Measurements from ENCODE around the gene EDDM3A. TPM values are rescaled to one million over a fixed set of nuclear protein-coding genes. Genes with fewer than 3 reads are reported as not detected.
"Not testable (repeated sequence)": the region's sequence is repeated elsewhere in the genome, so short reads cannot be mapped to it uniquely, and the experiment has no call there.

EDDM3A gene
- total RNA-seq, 1 donor from 2014 or later, result not detected

DNA sequence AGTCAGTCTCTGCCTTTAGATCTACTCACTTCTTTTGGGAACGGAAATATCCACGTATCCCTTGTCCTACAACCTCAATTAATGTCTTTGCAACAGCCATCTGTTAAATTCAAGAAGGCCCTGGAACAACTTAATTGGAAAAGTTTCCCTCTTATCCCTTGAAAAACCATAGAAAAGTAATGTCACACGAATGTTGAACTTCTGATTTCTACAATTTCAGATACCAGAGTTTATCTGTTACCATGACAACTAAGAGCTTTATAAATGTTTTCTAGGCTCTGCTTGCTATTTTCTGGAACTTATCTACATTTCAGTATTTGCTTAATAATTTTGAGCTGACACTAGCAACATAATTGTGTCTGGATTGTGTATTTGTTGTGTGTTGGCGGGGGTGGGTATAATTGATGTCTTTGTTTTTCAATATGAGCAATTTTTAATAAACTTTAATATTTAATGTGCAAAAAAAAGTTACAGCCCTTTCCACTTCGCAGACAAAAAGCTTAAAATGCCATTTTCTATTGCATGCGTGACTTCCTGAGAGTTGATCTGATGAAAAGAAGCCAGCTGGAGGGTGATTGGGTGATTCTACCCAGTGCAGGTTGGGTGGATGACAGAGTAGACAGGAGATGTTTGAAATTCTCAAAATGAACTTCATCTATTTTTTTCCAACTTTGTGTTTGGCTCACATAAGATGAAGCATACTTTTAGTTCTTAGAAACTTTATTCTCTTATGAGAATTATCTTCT lies 11.8 kb upstream of the EDDM3A start:
- no peak for DNase-seq (ENCODE audit: low read depth)

DNA sequence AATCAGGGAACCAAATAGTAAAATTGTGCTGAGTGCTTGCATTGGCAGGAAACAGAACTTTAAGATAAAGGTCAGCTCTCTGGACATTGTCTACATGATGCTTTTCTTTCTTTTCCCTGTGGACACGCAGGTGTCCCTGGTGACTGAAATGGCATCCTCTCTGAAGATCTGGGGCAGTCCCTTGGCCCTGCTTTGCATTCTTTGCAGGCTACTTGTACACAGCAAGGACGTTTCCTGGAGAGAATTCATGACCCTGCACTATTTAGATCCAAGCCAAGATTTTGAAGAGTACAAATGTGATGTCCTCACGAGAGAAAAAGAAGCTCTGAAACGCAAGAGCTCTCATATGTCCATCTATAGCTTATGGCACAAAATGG lies 11.3 kb upstream of the EDDM3A start:
- no peak for DNase-seq (ENCODE audit: low read depth)

DNA sequence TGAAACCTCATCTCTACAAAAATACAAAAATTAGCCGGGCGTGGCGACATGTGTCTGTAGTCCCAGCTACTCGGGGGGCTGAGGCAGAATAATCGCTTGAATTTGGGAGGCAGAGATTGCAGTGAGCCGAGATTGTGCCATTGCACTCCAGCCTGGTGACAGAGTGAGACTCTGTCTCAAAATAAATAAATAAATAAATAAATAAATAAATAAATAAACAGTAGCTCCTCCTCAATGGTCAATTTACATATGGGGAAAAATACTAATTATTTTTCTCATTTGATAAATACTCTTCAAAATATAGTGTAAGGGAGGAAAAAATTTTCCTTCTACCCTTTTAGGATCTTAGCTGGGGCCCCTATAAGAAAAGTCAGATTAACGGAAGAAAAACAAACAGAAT lies 7.4 kb upstream of the EDDM3A start:
- DNase-seq (ENCODE audit: low read depth), result not testable (repeated sequence)

DNA sequence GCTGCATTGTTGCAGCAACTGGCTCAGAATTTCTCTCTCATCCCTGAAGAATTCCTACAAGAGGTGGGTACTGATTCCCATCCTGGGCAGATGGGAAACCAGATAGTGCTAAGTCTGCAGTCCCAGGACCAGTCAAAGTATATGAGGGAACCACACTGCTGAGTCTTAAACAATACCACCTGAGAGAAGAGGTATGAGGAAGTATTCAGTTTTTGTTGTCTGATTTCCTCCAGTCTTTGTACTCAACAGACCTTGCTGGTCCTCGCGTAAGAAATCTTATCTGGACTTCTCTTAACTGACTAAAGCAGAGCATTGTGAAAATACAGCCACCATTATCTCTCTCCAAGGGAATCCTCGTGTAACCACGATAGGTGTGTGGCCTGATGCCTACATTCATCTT lies 3.6 kb upstream of the EDDM3A start:
- peak; percentile 15 for DNase-seq (ENCODE audit: low read depth)

DNA sequence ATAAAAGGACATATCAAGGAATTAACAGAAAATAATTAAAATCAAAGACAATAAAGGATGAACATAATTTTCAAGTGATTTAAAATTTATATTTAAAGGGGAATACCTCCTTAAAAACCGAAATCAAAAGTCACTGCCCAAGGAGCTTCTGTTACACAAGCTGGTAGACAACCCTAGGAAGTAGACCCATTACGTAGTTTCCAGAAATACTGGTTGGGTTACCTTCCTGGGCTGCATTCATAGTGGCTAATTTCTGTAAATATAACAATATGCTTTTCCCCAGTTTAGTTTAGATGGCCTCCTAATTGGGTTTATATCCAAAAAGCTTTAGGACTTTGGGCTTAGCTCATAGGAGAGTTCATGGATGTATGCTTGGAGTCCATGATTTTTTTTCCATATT lies 2.1 kb upstream of the EDDM3A start:
- DNase-seq (ENCODE audit: low read depth), result no peak

DNA sequence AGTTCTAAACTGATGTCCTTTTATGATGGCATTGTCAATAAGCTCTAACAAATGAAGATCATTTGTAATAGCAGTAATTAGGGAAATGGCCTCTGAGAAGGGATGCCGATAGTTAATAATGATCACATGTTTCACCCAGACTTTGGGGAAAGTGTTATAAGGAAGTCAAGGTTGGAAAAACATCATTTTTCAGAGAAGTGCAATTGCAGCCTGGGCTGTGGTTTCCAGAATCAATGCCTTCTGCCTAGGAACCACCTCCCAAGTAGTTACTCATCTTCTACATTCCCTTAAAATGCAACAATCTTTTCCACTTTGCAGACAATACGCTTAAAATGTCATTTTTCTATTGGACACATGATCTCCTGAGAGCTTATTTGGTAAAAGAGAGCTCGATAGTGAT lies 879 bp downstream of the EDDM3A start:
- DNase-seq (ENCODE audit: low read depth), result no peak

DNA sequence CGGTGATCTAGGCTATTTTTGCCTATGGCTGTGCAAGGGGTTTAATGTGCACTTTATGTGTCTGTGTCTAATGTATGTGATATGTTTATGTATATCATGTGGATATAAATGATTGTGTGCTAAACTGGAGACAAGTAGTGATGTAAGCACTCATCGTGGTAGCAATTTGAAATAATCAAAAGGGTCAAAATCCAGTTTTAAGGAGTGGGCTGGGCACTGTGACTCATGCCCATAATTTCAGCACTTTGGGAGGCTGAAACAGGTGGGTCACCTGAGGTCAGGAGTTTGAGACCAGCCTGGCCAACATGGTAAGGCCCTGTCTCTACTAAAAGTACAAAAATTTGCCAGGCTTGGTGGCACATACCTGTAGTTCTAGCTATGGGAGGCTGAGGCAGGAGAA lies 2.8 kb downstream of the EDDM3A start:
- no peak for DNase-seq (ENCODE audit: low read depth)

DNA sequence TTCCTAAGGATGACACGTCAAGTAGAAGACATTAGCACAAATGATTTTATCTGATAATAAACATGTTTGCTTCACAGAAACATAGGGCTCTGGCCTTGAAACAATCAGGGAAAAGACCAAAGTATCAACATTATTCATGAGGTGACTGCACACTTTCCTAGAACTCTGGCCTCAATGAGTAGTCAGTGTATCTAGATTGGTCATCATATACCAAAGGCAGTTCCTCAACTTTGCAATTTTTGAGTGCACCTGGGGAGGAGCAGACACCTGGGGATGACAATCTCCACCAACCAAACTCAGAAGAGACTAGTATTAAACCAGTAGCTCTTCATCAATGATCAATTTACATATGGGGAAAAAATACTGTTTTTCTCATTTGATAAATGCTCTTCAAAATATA lies 4.5 kb downstream of the EDDM3A start:
- no peak for DNase-seq (ENCODE audit: low read depth)

DNA sequence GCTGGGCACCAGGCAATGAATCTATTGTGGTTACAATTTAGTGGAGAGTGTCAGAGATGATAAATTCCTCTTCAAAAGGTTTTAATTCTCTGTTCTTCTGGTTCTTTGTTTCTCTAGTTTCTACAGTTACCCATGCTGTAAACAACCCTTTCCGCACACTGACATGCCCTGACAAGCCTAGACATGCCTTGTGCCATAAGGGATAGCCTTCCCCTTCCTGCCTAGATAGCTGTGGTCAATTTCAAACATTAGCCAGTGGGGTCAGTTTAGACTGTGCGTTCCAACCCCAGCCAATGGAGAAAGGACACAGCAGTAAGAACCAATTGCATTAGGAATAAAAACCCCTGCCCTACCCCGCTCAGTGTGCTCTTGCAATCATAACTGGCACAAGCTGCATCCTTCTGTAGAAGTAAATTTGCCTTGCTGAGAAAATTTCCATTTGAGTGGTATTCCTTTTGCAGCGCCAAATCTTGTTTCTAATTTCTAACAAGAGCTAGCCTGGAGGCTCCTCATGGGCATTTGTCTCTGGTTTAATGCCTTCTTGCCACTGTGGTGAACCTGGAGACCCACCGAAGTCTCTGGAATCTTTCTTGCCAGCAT lies 6.4 kb downstream of the EDDM3A start:
- no peak for DNase-seq (ENCODE audit: low read depth)

DNA sequence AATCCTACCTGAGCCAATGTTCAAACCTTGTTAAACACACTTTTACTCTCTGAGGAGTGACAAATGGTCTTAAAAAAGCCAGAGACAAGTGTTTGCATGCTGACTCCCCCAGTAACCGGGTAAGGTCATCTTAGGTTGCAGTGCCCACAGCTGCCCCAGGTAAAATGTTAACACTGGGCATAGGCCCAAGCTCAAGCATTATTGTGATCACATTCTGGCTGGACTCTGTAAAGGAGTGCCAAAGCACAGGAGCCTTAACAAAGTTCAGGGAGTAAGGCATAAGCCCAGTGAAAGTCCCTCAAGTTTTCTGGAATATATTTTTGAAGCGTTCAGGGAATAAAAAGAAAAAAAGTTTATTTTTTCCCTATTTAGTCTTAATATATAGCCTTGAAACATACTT lies 8.6 kb downstream of the EDDM3A start:
- DNase-seq (ENCODE audit: low read depth), result no peak

DNA sequence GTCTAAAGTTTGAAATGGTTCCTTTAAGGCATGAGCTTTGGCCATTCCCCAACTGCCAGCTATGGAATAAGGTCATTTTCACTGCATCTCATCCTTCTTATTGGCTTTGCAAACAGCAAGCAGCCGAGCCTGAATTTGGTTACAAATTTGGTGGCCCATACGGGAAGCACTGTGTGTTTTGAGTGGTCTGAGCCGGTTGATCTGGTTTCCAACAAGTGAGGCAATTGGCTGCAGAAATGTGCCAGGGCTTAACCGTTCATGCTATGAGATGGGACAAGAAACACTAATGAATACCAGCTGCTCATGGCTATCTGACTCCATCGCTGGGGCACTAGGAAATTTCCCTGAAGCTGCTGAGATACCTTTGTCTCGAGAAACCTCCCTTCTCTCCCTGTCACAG lies 9.3 kb downstream of the EDDM3A start:
- no peak for DNase-seq (ENCODE audit: low read depth)

DNA sequence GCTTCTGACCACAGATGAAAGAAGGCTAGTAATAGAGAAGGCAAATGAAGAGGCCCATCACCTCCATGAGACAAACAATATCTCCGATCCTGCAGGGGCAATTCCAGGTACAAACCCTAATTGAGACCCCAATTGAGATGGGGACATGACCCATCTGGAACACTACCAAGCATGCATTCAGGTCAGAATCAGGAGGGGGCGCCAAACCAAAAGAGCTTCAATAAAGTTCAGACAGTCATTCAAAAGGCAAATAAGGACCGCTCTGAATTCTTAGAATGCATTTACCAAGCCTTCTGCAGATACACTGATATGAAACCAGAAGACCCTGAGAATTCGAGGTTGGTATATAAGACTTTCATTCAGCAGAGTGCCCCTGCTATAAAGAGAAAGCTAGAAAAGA lies 12.3 kb downstream of the EDDM3A start:
- DNase-seq (ENCODE audit: low read depth), result no peak

DNA sequence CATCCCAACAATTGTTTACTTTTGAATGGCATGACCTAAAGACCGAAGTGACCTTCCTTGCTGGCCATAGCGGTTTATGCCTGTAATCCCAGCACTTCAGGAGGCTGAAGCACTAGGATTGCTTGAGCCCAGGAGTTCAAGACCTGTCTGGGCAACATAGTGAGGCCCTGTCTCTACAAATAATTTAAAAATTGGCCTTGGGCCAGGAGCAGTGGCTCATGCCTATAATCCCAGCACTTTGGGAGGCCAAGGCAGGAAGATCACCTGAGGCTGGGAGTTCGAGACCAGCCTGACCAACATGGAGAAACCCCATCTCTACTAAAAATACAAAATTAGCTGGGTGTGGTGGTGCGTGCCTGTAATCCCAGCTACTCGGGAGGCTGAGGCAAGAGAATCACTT lies 13.8 kb downstream of the EDDM3A start:
- not testable (repeated sequence) for DNase-seq (ENCODE audit: low read depth)

DNA sequence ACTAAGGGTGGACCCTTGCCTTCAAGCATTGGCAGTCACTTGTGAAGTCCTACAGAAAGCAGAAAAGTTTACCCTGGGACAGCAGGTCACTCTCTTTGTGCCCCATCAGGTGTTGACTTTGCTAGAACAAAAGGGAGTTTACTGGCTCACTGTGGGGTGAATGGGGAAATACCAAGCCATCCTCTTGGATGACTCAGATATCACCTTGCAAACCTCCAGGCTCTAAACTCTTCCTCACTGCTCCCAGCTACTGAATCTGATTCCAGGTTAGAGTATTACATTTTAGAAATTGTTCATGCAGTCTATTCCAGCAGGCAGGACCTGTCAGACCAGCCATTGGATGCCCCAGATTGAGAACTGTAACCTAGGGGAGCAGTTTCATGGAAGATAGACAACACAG lies 15.3 kb downstream of the EDDM3A start:
- peak; percentile 16 for DNase-seq (ENCODE audit: low read depth)

DNA sequence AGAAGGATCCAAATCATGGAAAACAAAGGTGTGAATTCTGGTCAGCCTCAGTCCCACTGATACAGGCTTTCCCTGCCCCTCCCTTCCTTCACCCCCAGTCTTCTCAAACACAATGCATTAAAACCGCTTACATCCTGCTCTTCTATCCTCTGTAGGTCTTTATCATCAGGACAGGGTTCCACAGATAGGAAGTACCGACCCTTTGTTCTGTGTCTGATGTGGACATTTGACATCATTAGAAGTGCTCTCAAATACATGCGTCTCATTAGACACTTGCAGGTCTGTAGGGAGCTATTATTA lies 22.9 kb downstream of the EDDM3A start:
- DNase-seq (ENCODE audit: low read depth), result no peak

DNA sequence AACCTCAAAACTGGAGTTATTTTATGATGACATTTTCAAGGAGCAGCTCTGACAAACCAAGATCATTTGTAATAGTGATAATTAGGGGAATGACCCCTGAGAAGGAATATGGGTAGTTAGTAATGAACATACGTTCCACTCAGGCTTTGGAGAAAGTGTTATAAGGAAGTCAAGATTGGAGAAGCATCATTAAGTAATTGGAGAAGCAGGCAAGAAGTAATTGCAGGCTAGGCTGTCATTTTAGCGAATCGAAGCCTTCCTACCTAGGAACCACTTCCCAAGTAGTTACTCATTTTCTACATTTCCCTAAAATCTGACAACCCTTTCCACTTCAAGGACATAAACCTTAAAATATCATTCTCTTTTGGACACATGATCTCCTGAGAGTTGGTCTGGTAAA lies 23.7 kb downstream of the EDDM3A start:
- no peak for DNase-seq (ENCODE audit: low read depth)

DNA sequence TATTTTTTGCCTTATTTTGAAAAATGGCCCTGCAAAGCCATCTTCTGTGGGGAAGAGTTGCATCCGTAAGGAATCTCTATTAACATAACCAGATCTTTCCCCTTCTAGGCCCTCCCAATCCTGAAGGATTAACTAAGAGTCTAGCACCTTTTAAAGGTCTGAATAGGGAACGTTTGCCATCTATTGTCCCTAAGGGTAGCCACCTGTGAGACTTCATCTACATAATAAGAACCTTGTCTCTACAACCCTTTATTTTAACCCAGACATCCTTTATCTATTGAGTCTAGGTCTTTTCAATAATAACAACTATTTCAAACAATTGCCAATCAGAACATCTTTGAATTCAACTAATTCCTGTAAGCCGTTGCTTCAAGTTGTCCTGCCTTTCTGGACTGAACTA lies 27.0 kb downstream of the EDDM3A start:
- DNase-seq (ENCODE audit: low read depth), result no peak

DNA sequence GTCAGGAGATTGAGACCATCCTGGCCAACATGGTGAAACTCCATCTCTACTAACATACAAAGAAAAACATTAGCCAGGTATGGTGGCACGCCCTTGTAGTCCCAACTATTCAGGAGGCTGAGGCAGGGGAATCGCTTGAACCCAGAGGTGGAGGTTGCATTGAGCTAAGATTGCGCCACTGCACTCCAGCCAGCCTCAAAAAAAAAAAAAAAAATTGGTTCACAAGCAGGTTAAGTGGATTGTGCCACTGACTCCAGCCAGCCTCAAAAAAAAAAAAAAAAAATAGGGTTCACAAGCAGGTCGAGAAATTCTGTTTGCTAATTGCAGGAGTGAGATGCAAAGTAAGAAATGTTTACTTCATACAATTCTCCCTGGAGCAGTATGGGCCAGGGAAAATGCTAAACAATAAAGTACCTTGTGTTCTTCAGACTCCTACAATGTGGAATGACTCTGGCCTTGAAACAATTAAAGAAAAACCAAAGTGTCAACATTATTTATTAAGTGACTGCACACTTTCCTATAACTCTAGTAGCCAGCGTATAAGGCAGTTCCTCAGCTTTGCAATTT lies 28.7 kb downstream of the EDDM3A start:
- DNase-seq (ENCODE audit: low read depth), result peak; percentile 48

DNA sequence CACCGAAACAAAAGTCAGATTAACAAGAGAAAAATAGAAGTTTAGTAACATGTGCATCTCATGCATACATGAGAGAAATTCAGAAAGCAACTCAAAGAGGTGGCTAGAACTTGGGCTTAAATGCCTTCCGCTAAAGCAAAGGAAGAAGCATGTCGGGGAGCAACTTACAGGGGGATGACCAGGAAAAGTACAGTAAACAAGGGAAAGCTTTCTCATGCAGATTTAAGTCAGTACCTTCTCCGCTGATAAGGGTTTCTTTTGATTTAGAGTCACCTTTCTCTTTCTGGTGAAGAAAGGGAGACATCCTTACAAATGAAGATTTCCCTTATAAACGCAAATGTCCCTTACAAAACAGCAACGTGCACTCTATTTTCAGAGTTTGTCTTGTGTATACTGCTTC lies 29.4 kb downstream of the EDDM3A start:
- no peak for DNase-seq (ENCODE audit: low read depth)

DNA sequence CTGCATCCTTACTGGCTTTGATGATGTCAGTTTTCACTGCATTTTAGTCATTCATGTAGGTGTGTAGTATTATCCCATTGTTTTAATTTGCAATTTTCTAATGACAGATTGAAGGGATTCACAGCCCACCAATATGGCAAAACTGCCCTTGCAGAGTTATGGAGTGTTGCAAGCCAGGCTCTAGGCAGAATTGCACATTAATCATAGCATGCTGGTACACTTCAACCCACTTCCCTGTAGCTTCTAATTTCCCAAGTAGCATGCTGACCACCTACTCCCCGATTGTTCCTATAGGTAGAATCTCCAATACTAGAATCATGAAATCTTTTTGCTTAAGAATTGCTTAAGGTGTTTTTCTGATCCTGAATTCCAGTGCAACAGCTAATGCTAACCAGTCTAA lies 30.2 kb downstream of the EDDM3A start:
- DNase-seq (ENCODE audit: low read depth), result no peak

DNA sequence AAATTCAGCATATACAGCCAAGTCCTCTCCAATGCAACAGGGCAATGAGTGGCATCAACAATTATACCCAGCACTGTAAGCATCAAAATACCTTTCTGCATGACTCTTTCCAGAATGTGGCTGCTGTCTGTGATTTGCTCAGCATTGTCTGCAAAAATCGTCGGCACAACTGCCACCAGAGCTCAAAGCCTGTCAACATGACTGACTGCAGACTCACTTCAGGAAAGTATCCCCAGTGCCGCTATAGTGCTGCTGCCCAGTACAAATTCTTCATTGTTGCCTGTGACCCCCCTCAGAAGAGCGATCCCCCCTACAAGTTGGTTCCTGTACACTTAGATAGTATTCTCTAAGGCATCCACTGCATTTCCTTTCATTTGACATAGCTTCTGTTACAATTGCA lies 36.1 kb downstream of the EDDM3A start:
- no peak for DNase-seq (ENCODE audit: low read depth)

DNA sequence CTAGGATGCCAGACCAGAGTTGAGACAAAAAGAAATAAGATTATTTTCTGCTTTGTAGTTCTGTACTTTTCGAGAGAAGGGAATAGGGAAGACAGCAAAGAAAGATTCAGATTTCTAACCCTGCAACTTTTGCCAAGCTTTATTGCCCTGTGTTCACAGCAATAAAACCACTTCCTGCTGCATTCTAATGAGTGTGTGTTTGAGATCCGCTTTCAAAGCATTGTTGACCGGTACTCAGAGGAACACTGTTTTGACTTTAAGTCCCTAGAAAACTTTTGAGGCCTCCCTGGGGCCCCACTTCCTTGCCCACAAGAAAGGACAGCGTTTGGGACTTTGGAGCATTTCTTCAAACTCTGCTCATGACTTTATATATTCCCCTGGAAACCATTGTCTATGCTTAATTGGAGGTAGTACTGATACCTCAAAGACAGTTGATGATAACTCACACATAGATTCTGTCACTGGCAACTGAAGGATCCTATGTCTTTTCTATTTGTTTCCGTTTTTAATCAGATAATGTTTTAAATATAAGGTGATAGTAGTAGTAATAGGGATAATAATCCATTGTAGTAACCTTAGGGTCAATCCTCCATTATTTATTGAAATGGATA lies 36.7 kb downstream of the EDDM3A start:
- DNase-seq (ENCODE audit: low read depth), result peak; percentile 32

DNA sequence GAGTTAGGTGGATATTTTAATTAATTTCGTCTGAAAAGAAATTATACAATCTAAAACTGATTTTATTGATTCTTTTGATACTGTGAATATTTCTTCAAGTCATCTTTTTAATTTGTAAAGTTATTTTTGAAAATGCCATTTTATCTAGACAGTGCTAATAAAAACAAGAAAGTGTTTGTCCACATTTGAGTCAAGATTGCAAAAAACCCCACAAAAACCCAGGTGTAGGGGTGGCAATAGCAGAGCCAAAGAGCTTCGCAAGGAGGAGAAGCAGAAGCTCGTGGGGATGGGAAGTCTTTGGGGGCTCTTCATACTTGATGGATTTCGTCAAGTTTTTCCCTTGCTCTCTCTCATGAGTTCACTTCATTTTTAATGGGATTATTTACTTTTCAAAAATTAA lies 41.3 kb downstream of the EDDM3A start:
- DNase-seq (ENCODE audit: low read depth), result no peak
